ENCODE measurements around the gene WFDC9. TPM values are rescaled to one million over a fixed set of nuclear protein-coding genes. Genes with fewer than 3 reads are reported as not detected.
A peak's percentile ranks its signal among the peaks of the same experiment; 100 is the strongest.

WFDC9 gene
- total RNA-seq, 1 experiment from 2014 or later, result not detected

DNA sequence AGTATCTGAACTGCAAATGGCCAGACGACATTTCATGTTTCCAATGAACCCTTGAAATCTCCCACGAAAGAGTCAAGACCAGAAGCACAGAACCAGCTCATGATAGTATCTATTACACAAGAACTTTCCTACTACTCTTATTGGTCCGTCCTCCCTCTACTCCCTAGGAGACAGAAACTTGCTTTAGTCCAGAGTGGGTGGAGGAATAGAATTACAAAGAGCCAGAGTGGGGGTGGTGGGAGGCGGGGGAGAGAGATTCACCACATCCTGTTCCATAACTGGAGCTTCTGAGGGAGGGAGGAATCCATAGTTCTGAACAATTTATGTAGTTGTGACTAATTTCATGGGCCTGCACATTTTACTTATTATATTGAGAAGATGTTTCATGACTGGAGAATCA, 20.0 kb downstream of the WFDC9 start:
- no peak overlapping the region for H4K5ac ChIP-seq (ENCODE audit: insufficient read length, low read depth, low read length)
- no peaks in the 10 kb centered on the region for H3K79me1 ChIP-seq (ENCODE audit: insufficient read depth, low read depth, low read length, poor library complexity, severe bottlenecking)
- no peaks in the 10 kb centered on the region for H4K20me1 ChIP-seq (ENCODE audit: control insufficient read depth, insufficient read depth, insufficient read length)
- H3K14ac ChIP-seq (ENCODE audit: insufficient read depth, low read length), result no peak overlapping the region
- H2AFZ ChIP-seq (ENCODE audit: low read length), result no peak overlapping the region
- Mint-ChIP-seq H3K36me3 (ENCODE audit: insufficient read depth in 1 of 3, low read depth in 3 of 3) (peaks cover 0 to 11% (median 7%) of the 10 kb centered on the region in 3 experiments; a peak in 6 of 7 replicates), H3K9me3 (peaks cover 10 to 17% of the 10 kb centered on the region in 2 experiments; a peak in 4 of 5 replicates), H3K27me3 (ENCODE audit: low read depth) (no peaks in the 10 kb centered on the region; the same call in 1 of the 2 replicates), H3K27ac (peak overlapping the region in 1 of 3 experiments; percentile 12; a peak in 1 of 7 replicates), H3K4me1 (peaks cover 12 to 13% of the 10 kb centered on the region in 2 experiments), H3K4me3 (no peak overlapping the region)
- no peak overlapping the region for H3K18ac ChIP-seq (ENCODE audit: insufficient read length, low read depth, low read length)
- H3K79me2 ChIP-seq (ENCODE audit: insufficient read depth, low read length), result no peaks in the 10 kb centered on the region
- H2BK12ac ChIP-seq (ENCODE audit: insufficient read length, low read depth, low read length), result no peak overlapping the region
- H3T11ph ChIP-seq (ENCODE audit: low read length), result no peak overlapping the region
- H4K8ac ChIP-seq (replicated peaks; ENCODE audit: insufficient read length, low read depth, low read length), result no peak overlapping the region
- H3K9me3 ChIP-seq (ENCODE audit: control insufficient read depth, low read depth, low read length), result peaks cover 11% of the 10 kb centered on the region
- no peak overlapping the region for H4K91ac ChIP-seq (ENCODE audit: insufficient read length, low read depth, low read length)
- no peak overlapping the region for H3K23ac ChIP-seq (ENCODE audit: insufficient read length, low read depth, low read length)
- peaks cover 3% of the 10 kb centered on the region; the same call in 1 of the 2 replicates for H3K4me1 ChIP-seq (ENCODE audit: insufficient read depth, low read length)
- no peak overlapping the region for H3K56ac ChIP-seq (ENCODE audit: insufficient read length, low read depth, low read length)
- no peak overlapping the region for H3K27ac ChIP-seq (ENCODE audit: insufficient read length, low read depth, low read length)
- no peaks in the 10 kb centered on the region for H3K27me3 ChIP-seq (ENCODE audit: insufficient read depth, low read length)
- no peak overlapping the region for H2BK120ac ChIP-seq (ENCODE audit: low read depth, low read length, poor library complexity, severe bottlenecking)
- DNase-seq, result no peak
- no CpG with 5 or more reads among the region's 4 CpGs for WGBS (ENCODE audit: extremely low coverage, insufficient read length, low lambda C conversion rate)
- no peak overlapping the region for H2BK5ac ChIP-seq (ENCODE audit: insufficient read length, low read length)
- no peak overlapping the region for H3K9ac ChIP-seq (ENCODE audit: extremely low read depth, insufficient read length, low read length)
- H3K4me2 ChIP-seq (ENCODE audit: insufficient read depth, insufficient read length, low read length), result no peak overlapping the region
- no peak overlapping the region for H2AK5ac ChIP-seq (ENCODE audit: insufficient read length, low read length)
- H3K4ac ChIP-seq (ENCODE audit: low read depth, low read length), result no peak overlapping the region
- no peaks in the 10 kb centered on the region for H3K23me2 ChIP-seq (ENCODE audit: insufficient read length, low read depth, low read length, poor library complexity, severe bottlenecking)
- H2BK20ac ChIP-seq (ENCODE audit: low read depth, low read length, poor library complexity, severe bottlenecking), result no peak overlapping the region
- TF ChIP-seq, protein P1, sequence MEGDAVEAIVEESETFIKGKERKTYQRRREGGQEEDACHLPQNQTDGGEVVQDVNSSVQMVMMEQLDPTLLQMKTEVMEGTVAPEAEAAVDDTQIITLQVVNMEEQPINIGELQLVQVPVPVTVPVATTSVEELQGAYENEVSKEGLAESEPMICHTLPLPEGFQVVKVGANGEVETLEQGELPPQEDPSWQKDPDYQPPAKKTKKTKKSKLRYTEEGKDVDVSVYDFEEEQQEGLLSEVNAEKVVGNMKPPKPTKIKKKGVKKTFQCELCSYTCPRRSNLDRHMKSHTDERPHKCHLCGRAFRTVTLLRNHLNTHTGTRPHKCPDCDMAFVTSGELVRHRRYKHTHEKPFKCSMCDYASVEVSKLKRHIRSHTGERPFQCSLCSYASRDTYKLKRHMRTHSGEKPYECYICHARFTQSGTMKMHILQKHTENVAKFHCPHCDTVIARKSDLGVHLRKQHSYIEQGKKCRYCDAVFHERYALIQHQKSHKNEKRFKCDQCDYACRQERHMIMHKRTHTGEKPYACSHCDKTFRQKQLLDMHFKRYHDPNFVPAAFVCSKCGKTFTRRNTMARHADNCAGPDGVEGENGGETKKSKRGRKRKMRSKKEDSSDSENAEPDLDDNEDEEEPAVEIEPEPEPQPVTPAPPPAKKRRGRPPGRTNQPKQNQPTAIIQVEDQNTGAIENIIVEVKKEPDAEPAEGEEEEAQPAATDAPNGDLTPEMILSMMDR (conservative IDR thresholded peaks at IDR 0.05), result no peak
- no peak overlapping the region for H2BK15ac ChIP-seq (ENCODE audit: low read depth, low read length)
